ENCODE data around the gene TANGO2.

DNA sequence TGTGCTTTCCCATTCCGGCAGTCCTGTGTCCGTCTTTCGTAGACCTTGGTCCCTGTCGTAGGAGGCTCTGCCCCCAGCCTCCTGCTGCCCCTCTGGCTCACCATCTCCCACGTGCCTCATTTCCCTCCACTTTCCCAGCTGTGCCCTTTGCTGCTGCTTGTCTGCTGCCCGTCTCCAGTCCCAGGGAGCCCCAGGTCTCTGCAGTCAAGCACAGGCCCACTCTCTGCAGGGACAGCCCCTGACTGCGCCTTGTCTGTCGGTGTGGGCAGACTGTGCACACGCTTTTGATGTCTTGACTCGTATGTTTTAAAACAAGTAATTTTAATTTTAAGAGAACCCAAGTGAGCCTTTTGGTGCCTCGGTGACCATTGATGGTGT lies 71.6 kb downstream of the TANGO2 start:
- no peak for TF ChIP-seq POLR2A (IDR thresholded peaks at IDR 0.05)
- TF ChIP-seq, protein P1, sequence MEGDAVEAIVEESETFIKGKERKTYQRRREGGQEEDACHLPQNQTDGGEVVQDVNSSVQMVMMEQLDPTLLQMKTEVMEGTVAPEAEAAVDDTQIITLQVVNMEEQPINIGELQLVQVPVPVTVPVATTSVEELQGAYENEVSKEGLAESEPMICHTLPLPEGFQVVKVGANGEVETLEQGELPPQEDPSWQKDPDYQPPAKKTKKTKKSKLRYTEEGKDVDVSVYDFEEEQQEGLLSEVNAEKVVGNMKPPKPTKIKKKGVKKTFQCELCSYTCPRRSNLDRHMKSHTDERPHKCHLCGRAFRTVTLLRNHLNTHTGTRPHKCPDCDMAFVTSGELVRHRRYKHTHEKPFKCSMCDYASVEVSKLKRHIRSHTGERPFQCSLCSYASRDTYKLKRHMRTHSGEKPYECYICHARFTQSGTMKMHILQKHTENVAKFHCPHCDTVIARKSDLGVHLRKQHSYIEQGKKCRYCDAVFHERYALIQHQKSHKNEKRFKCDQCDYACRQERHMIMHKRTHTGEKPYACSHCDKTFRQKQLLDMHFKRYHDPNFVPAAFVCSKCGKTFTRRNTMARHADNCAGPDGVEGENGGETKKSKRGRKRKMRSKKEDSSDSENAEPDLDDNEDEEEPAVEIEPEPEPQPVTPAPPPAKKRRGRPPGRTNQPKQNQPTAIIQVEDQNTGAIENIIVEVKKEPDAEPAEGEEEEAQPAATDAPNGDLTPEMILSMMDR (IDR thresholded peaks at IDR 0.05) = no peak

All from adrenal gland (tissue), 5 donors.